ES-I3 (cell line): ENCODE measurements around the gene MRPS18B.
"Not testable (repeated sequence)": the region's sequence is repeated elsewhere in the genome, so short reads cannot be mapped to it uniquely, and the experiment has no call there.

ENCODE experiments used
- H3K36me3 ChIP-seq: 2 replicates; pipeline ENCODE4 v1.6.1; 2013; ENCODE audit warnings: mild to moderate bottlenecking, low read length, control low read depth, moderate library complexity; ENCODE audit not compliant: insufficient read depth
- H3K4me1 ChIP-seq: 2 replicates; pipeline ENCODE4 v1.6.1; 2013; ENCODE audit warnings: mild to moderate bottlenecking, control low read depth, low read length; ENCODE audit not compliant: insufficient read depth
- H3K9ac ChIP-seq: 2 replicates; pipeline ENCODE4 v1.6.1; 2013; ENCODE audit warnings: low read depth, mild to moderate bottlenecking, low read length, moderate library complexity
- H3K9me3 ChIP-seq: 2 replicates; pipeline ENCODE4 v1.6.1; 2013; ENCODE audit warnings: mild to moderate bottlenecking, low read length, moderate library complexity; ENCODE audit not compliant: control insufficient read depth, insufficient read depth

MRPS18B gene

GRCh38 chr6:30666300-30666699 is 48.7 kb downstream of the MRPS18B start:
- H3K36me3 ChIP-seq = peaks cover 27% of the 10 kb centered on the region
- not testable (repeated sequence) for H3K4me1 ChIP-seq

GRCh38 chr6:30670760-30671527 is 53.3 kb downstream of the MRPS18B start:
- Histone ChIP-seq H3K9ac (no peak overlapping the region), H3K36me3 (peaks cover 3% of the 10 kb centered on the region; the same call in 1 of the 2 replicates), H3K4me1 (no peaks in the 10 kb centered on the region), H3K9me3 (no peaks in the 10 kb centered on the region)

More at GRCh38 chr6:30666300-30666699, 48.7 kb downstream of the MRPS18B start:
- H3K9me3 ChIP-seq, H3K9ac ChIP-seq: not testable (repeated sequence)

GRCh38 chr6:30672445-30673253 is 55.0 kb downstream of the MRPS18B start, which contains the start of gene DHX16:
Gene DHX16 (minus strand): TSS chr6:30673006. CDS start chr6:30672841, 165 bp downstream.
- Histone ChIP-seq H3K36me3 (peaks cover 4% of the 10 kb centered on the region; the same call in 1 of the 2 replicates), H3K9ac (peak within 1 kb of the TSS; percentile 78), H3K4me1 (no peaks in the 10 kb centered on the region), H3K9me3 (no peaks in the 10 kb centered on the region)
